Ishikawa (cell line): ENCODE measurements around the gene LLGL2.

Source experiments
- CREB1 ChIP-seq: IDR thresholded peaks from 2 replicates; pipeline ENCODE4 v1.6.1; 2012; ENCODE audit warnings: low read depth
- EP300 ChIP-seq: IDR thresholded peaks from 2 replicates; pipeline ENCODE4 v1.6.1; 2012; ENCODE audit warnings: borderline replicate concordance
- MAX ChIP-seq: IDR thresholded peaks from 2 replicates; pipeline ENCODE4 v1.6.1; 2012
- RAD21 ChIP-seq: IDR thresholded peaks from 2 replicates; pipeline ENCODE4 v1.6.1; 2012; ENCODE audit warnings: low read depth
- YY1 ChIP-seq: IDR thresholded peaks from 2 replicates; pipeline ENCODE4 v1.6.1; 2012; ENCODE audit warnings: low read depth
- TF ChIP-seq, protein P1 (sequence below): IDR thresholded peaks from 2 replicates; pipeline ENCODE4 v1.6.1; 2012; ENCODE audit warnings: low read depth, mild to moderate bottlenecking

GRCh38 chr17:75572713-75573539 is 47.4 kb downstream of the LLGL2 start:
- TF ChIP-seq EP300 (no peak), CREB1 (no peak), RAD21 (no peak), YY1 (no peak), MAX (no peak)
- TF ChIP-seq, protein P1, sequence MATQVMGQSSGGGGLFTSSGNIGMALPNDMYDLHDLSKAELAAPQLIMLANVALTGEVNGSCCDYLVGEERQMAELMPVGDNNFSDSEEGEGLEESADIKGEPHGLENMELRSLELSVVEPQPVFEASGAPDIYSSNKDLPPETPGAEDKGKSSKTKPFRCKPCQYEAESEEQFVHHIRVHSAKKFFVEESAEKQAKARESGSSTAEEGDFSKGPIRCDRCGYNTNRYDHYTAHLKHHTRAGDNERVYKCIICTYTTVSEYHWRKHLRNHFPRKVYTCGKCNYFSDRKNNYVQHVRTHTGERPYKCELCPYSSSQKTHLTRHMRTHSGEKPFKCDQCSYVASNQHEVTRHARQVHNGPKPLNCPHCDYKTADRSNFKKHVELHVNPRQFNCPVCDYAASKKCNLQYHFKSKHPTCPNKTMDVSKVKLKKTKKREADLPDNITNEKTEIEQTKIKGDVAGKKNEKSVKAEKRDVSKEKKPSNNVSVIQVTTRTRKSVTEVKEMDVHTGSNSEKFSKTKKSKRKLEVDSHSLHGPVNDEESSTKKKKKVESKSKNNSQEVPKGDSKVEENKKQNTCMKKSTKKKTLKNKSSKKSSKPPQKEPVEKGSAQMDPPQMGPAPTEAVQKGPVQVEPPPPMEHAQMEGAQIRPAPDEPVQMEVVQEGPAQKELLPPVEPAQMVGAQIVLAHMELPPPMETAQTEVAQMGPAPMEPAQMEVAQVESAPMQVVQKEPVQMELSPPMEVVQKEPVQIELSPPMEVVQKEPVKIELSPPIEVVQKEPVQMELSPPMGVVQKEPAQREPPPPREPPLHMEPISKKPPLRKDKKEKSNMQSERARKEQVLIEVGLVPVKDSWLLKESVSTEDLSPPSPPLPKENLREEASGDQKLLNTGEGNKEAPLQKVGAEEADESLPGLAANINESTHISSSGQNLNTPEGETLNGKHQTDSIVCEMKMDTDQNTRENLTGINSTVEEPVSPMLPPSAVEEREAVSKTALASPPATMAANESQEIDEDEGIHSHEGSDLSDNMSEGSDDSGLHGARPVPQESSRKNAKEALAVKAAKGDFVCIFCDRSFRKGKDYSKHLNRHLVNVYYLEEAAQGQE, result no peak
